Smooth muscle cell of bladder (primary cell): ENCODE data around the gene SH3BP2. TPM values are rescaled to one million over a fixed set of nuclear protein-coding genes. Genes with fewer than 3 reads are reported as not detected.

Source experiments
- total RNA-seq: library from RNA; depleted of rRNA; stranded (reverse); fragments of >200 nt; gene quantifications from 2 replicates; pipeline ENCODE4 v1.2.3, GENCODE V29; 2014

SH3BP2 gene, protein sequence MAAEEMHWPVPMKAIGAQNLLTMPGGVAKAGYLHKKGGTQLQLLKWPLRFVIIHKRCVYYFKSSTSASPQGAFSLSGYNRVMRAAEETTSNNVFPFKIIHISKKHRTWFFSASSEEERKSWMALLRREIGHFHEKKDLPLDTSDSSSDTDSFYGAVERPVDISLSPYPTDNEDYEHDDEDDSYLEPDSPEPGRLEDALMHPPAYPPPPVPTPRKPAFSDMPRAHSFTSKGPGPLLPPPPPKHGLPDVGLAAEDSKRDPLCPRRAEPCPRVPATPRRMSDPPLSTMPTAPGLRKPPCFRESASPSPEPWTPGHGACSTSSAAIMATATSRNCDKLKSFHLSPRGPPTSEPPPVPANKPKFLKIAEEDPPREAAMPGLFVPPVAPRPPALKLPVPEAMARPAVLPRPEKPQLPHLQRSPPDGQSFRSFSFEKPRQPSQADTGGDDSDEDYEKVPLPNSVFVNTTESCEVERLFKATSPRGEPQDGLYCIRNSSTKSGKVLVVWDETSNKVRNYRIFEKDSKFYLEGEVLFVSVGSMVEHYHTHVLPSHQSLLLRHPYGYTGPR
- total RNA-seq: 9.7 and 10.3 TPM in 2 replicates

DNA sequence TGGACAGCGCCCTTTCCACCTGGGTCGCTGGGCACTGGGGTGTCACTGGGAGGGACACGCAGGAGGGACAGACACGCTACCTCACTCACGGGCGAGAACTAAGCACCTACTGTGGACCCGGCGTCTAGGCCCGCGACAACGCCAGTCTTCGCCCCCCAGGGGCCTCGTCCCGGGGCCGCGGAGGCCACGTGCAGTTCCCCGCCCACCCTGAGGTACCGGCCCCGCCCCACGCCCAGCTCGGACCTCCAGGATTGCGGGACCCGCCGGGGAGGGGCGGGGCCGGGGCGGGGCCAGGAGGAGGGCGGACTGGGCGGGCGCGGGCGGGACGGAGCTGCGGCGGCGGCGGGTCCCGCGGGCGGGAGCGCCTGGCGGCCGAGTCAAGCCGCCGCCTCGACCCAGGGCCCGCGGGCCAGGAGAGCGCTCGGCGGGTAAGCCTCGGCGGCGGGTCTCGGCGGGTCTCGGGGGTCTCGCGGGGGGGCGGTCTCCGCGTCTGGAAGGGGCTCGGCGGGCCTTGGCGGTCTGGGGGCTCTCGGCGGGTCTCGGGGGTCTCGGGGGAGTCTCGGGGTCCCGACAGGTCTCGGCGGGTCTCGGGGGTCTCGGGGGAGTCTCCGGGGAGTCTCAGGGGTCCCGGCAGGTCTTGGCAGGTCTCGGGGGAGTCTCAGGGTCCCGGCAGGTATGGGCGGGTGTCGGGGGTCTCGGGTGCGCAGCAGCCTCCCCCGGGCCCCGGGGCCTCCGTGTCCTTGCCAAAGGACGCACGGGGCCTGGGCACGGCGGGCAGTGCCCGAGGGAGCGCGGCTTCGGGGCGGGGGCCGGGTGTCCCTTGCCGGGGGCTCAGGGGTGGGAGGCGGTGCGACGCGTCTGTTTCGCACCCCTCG, at the start of gene SH3BP2:
Gene SH3BP2, plus strand, starts transcription at position 375 of the 875 bp plus-strand sequence. CDS start 27,533 bp downstream, outside the sequence.

GRCh38 chr4:2755821-2756690, 36.8 kb upstream of the SH3BP2 start, which contains the start of gene TNIP2:
Gene TNIP2 (minus strand): TSS chr4:2756336. CDS start chr4:2756289, 47 bp downstream.

DNA sequence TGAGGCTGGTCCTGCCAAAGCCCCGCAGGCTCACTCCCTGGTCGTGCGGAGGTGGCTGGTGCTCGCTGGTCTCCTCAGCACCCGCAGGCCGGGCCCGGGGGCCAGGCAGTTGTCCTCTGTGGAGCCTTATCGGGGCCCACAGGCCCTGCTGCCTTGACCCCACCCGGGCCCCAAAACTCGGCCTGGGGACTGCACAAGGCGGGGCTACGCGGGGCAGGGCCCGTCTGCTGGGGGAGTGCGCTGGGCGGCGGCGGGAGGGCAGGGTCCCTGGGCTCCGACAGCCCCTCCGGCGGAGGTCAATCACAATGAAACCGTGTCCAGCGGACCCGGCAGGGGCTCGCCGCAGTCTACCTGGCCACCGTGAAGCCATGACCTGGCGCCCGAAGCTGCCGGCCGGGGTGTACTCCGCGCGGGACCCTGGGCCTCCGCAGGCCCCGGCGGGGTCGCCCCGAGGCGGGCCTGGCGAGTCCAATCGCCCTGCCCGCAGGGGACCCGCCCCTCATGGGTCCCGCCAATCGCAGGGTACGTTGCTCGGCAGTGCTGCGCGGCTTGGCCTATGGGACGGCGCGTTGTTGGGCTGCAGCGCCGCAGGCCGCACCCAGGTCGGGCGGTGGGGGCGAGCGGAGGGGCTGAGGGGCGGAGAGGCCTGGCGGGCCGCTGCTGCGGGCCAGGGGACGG, 50.5 kb downstream of the SH3BP2 start, which contains the start of gene ADD1:
Gene ADD1, plus strand, starts transcription at position 582 of the 678 bp plus-strand sequence. CDS start 32,072 bp downstream, outside the sequence.

Other genes starting within 250 kb of the SH3BP2 start
- 47.1 and 55.8 TPM in 2 replicates for gene TNIP2, start 36.7 kb upstream of the SH3BP2 start, total RNA-seq
- gene ADD1, start 50.8 kb downstream of the SH3BP2 start, total RNA-seq: 123 and 148 TPM in 2 replicates
- gene NOP14, start 170.3 kb downstream of the SH3BP2 start, total RNA-seq: 17.4 and 20.9 TPM in 2 replicates
- 2.4 and 4.1 TPM in 2 replicates for gene GRK4, start 170.5 kb downstream of the SH3BP2 start, total RNA-seq